Measurements from ENCODE around the gene MCRS1.

Gene MCRS1

DNA sequence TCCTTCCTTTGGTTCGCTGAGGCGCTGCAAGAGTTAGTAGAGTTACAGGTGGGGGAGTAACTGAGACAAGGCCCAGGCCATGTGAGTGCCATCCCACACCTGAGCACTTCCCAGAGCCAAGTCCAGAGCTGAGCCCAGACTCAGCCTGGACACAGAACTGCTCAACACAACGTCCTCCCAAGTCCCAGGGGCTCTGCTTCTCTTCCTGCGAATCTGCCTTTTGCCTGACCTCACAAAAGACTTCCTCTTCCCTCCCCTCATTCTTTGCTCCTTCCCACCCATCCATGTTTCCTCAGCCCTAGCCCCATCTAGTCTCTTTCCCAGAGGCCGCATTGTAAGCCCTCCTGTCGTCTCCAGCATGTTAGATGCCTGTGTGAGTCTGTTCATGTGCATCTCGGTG is 16.6 kb upstream of the MCRS1 start:
- Histone ChIP-seq H3K4me1 (peaks cover 0 to 30% (median 5%) of the 10 kb centered on the region in 4 donors), H3K4me3 (no peak overlapping the region), H3K27me3 (no peaks in the 10 kb centered on the region), H3K27ac (no peak overlapping the region), H3K36me3 (peaks cover 0 to 18% (median 0%) of the 10 kb centered on the region in 3 donors), H3K9me3 (no peaks in the 10 kb centered on the region)
- intact Hi-C loops (cut with DNase I; ENCODE audit: low total_unique reads), result no loop called here
- DNase-seq, result no peak
- TF ChIP-seq, protein P1, sequence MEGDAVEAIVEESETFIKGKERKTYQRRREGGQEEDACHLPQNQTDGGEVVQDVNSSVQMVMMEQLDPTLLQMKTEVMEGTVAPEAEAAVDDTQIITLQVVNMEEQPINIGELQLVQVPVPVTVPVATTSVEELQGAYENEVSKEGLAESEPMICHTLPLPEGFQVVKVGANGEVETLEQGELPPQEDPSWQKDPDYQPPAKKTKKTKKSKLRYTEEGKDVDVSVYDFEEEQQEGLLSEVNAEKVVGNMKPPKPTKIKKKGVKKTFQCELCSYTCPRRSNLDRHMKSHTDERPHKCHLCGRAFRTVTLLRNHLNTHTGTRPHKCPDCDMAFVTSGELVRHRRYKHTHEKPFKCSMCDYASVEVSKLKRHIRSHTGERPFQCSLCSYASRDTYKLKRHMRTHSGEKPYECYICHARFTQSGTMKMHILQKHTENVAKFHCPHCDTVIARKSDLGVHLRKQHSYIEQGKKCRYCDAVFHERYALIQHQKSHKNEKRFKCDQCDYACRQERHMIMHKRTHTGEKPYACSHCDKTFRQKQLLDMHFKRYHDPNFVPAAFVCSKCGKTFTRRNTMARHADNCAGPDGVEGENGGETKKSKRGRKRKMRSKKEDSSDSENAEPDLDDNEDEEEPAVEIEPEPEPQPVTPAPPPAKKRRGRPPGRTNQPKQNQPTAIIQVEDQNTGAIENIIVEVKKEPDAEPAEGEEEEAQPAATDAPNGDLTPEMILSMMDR (IDR thresholded peaks at IDR 0.05), result no peak

GRCh38 chr12:49583366-49584094 is 15.6 kb upstream of the MCRS1 start:
- no peak overlapping the region for H3K4me3 ChIP-seq
- TF ChIP-seq, protein P1 (IDR thresholded peaks at IDR 0.05), result no peak
- intact Hi-C loops (cut with DNase I; ENCODE audit: low total_unique reads), result no loop called here
- H3K27me3 ChIP-seq, result no peaks in the 10 kb centered on the region
- no peak for DNase-seq
- H3K4me1 ChIP-seq, result peaks cover 0 to 30% (median 5%) of the 10 kb centered on the region in 4 donors
- H3K36me3 ChIP-seq, result peaks cover 0 to 19% (median 0%) of the 10 kb centered on the region in 3 donors
- H3K27ac ChIP-seq, result peak overlapping the region in 1 of 2 donors; percentile 28
- no peaks in the 10 kb centered on the region for H3K9me3 ChIP-seq

DNA sequence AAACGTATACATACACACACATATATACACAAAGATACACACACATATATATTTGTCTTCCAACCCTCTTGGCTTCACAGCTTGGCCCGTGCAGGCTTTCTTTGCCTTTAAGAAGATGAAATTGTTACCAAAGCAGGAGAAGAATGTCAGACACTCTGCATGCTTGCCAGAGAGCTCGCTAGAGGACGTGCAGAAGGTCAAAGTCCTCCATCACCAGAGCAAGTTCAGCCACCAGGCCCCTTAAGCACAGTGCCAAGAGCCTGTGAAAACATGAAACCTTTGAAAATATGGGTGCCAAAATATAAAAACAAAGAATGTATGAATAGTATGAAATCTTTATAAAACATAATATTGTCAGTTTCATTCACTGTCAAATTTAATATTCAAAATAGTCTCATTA is 14.9 kb upstream of the MCRS1 start:
- Histone ChIP-seq H3K4me1 (peaks cover 0 to 30% (median 5%) of the 10 kb centered on the region in 4 donors), H3K4me3 (no peak overlapping the region), H3K9me3 (no peaks in the 10 kb centered on the region), H3K36me3 (peaks cover 0 to 26% (median 0%) of the 10 kb centered on the region in 3 donors), H3K27me3 (no peaks in the 10 kb centered on the region), H3K27ac (peak overlapping the region in 1 of 2 donors; percentile 28)
- DNase-seq, result no peak
- TF ChIP-seq, protein P1 (IDR thresholded peaks at IDR 0.05), result no peak
- intact Hi-C loops (cut with DNase I; ENCODE audit: low total_unique reads), result no loop called here

DNA sequence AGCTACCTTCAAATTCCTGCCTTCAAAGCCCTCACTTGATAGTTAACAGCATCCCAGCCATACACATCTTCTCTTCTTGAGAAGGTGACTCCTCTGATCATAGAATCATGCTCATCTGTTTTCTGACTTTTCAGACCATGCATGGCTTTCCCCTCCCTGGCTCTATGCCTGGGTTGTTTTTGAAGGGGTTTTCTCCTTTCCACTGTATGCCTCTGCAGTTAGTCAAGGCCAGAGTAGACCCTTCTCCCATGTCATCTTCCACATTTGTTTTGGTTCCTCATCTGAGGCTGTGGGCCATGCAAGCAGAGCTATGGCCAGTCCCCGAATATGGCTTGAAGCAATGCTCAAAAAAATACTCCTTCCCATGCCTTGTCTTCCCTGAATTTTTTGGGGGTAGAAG is 14.3 kb upstream of the MCRS1 start:
- Histone ChIP-seq H3K9me3 (no peaks in the 10 kb centered on the region), H3K36me3 (peaks cover 0 to 32% (median under 1%) of the 10 kb centered on the region in 3 donors), H3K4me3 (no peak overlapping the region), H3K27ac (no peak overlapping the region), H3K27me3 (no peaks in the 10 kb centered on the region), H3K4me1 (peaks cover 0 to 30% (median 5%) of the 10 kb centered on the region in 4 donors)
- no peak for DNase-seq
- intact Hi-C loops (cut with DNase I; ENCODE audit: low total_unique reads), result no loop called here
- TF ChIP-seq, protein P1 (IDR thresholded peaks at IDR 0.05), result no peak

DNA sequence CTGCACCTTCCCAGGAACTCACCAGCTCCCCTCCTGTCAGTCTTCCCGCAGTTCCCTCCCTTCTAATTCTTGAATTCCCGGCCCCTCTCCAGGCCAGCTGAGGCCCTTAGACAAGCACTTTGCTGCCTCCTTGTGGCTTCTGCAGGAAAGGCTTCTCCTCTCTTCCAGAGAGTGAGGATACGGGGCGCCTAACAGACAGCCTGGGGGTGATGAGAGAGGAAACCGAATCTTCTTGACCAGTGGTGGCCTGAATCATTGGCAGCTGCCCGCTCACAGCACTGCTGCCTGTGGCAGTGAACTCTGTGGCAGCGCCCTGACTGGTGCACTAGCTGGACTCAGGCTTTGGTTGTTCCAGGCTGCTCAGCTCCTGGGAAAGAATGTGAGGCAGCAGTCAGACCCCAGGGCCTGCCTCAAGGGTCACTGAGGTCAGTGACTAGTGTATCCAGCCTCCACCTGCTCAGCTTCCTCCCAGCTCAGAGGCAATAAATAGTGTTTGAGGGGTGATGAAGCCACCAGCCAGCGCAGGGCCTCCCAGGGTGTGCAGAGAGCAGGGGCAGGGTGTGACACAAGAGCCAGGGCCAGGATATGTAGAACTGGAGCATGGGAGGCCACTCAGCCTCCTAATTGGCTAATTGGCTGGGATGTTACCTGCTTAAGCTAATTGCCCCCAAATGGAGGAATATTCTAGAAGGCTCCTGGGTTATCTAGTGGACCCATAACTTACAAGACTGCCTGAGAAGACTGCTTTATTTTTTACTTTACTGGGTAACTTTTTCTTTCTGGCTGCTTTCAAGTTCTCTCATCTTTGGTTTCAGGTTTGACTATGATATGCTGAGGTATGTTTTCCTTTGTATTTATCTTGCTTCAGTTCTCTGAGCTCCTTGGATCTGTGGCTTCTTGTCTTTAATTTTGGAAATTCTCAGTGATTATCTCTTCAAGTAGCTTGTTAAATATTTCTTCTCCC is 12.9 kb upstream of the MCRS1 start:
- peaks cover 0 to 30% (median 5%) of the 10 kb centered on the region in 4 donors for H3K4me1 ChIP-seq
- TF ChIP-seq, protein P1 (IDR thresholded peaks at IDR 0.05), result peak; percentile 70
- H3K27me3 ChIP-seq, result no peaks in the 10 kb centered on the region
- no peak overlapping the region for H3K27ac ChIP-seq
- DNase-seq, result peak; percentile 75 to 79
- peaks cover 0 to 32% (median 11%) of the 10 kb centered on the region in 3 donors for H3K36me3 ChIP-seq
- H3K4me3 ChIP-seq, result no peak overlapping the region
- intact Hi-C loops (cut with DNase I; ENCODE audit: low total_unique reads), result no loop called here
- H3K9me3 ChIP-seq, result no peaks in the 10 kb centered on the region

Data from tibial artery (tissue), 4 donors.